ENCODE results near the gene GRK1. TPM values are rescaled to one million over a fixed set of nuclear protein-coding genes. Genes with fewer than 3 reads are reported as not detected.

The GRK1 gene
- total and polyA plus RNA-seq, 2 experiments from 2014 or later: not detected

DNA sequence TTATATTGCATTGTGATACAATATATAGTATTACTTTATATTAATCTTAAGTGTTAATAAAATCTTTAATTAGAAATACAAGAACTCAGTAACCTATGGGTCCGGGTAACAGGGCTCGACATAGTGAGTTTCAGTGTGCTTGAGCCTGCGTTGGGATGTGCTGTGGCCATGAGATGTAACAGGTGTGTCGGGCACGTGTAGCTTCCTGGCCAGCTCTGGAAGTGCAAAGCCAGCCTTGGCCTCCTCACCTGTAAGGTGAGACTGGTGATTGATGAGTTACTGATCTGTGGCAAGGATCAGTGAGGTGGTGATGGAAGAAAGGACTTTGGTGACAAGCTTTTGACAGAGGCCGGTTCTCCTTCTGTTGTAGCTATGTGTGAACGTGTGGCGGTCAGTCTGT is 28.2 kb upstream of the GRK1 start:
- H3K36me3 ChIP-seq (ENCODE audit: insufficient read depth): peaks cover 23% of the 10 kb centered on the region
- no peak for ATAC-seq
- Mint-ChIP-seq H3K27me3 (ENCODE audit: insufficient read depth, low read depth, poor library complexity) (peaks cover 3% of the 10 kb centered on the region), H3K36me3 (ENCODE audit: low read depth) (peaks cover 89% of the 10 kb centered on the region), H3K27ac (no peak overlapping the region), H3K4me1 (no peaks in the 10 kb centered on the region), H3K9me3 (peaks cover 22% of the 10 kb centered on the region; the same call in 2 of the 3 replicates), H3K4me3 (no peak overlapping the region)
- DNase-seq (ENCODE audit: low spot score): no peak
- H3K9me2 ChIP-seq (ENCODE audit: insufficient read depth): no peaks in the 10 kb centered on the region
- no peak overlapping the region for H3K4me3 ChIP-seq
- H3K4me2 ChIP-seq: no peak overlapping the region
- H3F3A ChIP-seq (replicated peaks; ENCODE audit: low read depth): no peaks in the 10 kb centered on the region
- no peaks in the 10 kb centered on the region for H3K79me2 ChIP-seq (replicated peaks; ENCODE audit: insufficient read depth)
- TF ChIP-seq ZNF114 (CRISPR knock-in tag; IDR thresholded peaks at IDR 0.05) (no peak), POLR2AphosphoS5 (IDR thresholded peaks at IDR 0.05; ENCODE audit: low read depth) (no peak), EZH2phosphoT487 (IDR thresholded peaks at IDR 0.05; ENCODE audit: unreplicated experiment) (no peak), STAT1 (IDR thresholded peaks at IDR 0.05; ENCODE audit: unreplicated experiment) (no peak), NANOG (IDR thresholded peaks at IDR 0.05; ENCODE audit: borderline replicate concordance) (no peak), JUNB (IDR thresholded peaks at IDR 0.05; ENCODE audit: unreplicated experiment) (no peak), CREB1 (CRISPR knock-in tag; IDR thresholded peaks at IDR 0.05; ENCODE audit: low read depth) (no peak), ZNF331 (CRISPR knock-in tag; IDR thresholded peaks at IDR 0.05; ENCODE audit: low read depth) (no peak), EZH2 (IDR thresholded peaks at IDR 0.05; ENCODE audit: low read depth, unreplicated experiment) (no peak)
- TF ChIP-seq, protein P1, sequence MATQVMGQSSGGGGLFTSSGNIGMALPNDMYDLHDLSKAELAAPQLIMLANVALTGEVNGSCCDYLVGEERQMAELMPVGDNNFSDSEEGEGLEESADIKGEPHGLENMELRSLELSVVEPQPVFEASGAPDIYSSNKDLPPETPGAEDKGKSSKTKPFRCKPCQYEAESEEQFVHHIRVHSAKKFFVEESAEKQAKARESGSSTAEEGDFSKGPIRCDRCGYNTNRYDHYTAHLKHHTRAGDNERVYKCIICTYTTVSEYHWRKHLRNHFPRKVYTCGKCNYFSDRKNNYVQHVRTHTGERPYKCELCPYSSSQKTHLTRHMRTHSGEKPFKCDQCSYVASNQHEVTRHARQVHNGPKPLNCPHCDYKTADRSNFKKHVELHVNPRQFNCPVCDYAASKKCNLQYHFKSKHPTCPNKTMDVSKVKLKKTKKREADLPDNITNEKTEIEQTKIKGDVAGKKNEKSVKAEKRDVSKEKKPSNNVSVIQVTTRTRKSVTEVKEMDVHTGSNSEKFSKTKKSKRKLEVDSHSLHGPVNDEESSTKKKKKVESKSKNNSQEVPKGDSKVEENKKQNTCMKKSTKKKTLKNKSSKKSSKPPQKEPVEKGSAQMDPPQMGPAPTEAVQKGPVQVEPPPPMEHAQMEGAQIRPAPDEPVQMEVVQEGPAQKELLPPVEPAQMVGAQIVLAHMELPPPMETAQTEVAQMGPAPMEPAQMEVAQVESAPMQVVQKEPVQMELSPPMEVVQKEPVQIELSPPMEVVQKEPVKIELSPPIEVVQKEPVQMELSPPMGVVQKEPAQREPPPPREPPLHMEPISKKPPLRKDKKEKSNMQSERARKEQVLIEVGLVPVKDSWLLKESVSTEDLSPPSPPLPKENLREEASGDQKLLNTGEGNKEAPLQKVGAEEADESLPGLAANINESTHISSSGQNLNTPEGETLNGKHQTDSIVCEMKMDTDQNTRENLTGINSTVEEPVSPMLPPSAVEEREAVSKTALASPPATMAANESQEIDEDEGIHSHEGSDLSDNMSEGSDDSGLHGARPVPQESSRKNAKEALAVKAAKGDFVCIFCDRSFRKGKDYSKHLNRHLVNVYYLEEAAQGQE (IDR thresholded peaks at IDR 0.05; ENCODE audit: unreplicated experiment): no peak
- TF ChIP-seq, protein P2, sequence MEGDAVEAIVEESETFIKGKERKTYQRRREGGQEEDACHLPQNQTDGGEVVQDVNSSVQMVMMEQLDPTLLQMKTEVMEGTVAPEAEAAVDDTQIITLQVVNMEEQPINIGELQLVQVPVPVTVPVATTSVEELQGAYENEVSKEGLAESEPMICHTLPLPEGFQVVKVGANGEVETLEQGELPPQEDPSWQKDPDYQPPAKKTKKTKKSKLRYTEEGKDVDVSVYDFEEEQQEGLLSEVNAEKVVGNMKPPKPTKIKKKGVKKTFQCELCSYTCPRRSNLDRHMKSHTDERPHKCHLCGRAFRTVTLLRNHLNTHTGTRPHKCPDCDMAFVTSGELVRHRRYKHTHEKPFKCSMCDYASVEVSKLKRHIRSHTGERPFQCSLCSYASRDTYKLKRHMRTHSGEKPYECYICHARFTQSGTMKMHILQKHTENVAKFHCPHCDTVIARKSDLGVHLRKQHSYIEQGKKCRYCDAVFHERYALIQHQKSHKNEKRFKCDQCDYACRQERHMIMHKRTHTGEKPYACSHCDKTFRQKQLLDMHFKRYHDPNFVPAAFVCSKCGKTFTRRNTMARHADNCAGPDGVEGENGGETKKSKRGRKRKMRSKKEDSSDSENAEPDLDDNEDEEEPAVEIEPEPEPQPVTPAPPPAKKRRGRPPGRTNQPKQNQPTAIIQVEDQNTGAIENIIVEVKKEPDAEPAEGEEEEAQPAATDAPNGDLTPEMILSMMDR (conservative IDR thresholded peaks at IDR 0.05; ENCODE audit: low read depth in 2 of 2): no peak
- TF ChIP-seq, protein P3, sequence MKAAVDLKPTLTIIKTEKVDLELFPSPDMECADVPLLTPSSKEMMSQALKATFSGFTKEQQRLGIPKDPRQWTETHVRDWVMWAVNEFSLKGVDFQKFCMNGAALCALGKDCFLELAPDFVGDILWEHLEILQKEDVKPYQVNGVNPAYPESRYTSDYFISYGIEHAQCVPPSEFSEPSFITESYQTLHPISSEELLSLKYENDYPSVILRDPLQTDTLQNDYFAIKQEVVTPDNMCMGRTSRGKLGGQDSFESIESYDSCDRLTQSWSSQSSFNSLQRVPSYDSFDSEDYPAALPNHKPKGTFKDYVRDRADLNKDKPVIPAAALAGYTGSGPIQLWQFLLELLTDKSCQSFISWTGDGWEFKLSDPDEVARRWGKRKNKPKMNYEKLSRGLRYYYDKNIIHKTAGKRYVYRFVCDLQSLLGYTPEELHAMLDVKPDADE (IDR thresholded peaks at IDR 0.05): no peak
- TF ChIP-seq, protein P4, sequence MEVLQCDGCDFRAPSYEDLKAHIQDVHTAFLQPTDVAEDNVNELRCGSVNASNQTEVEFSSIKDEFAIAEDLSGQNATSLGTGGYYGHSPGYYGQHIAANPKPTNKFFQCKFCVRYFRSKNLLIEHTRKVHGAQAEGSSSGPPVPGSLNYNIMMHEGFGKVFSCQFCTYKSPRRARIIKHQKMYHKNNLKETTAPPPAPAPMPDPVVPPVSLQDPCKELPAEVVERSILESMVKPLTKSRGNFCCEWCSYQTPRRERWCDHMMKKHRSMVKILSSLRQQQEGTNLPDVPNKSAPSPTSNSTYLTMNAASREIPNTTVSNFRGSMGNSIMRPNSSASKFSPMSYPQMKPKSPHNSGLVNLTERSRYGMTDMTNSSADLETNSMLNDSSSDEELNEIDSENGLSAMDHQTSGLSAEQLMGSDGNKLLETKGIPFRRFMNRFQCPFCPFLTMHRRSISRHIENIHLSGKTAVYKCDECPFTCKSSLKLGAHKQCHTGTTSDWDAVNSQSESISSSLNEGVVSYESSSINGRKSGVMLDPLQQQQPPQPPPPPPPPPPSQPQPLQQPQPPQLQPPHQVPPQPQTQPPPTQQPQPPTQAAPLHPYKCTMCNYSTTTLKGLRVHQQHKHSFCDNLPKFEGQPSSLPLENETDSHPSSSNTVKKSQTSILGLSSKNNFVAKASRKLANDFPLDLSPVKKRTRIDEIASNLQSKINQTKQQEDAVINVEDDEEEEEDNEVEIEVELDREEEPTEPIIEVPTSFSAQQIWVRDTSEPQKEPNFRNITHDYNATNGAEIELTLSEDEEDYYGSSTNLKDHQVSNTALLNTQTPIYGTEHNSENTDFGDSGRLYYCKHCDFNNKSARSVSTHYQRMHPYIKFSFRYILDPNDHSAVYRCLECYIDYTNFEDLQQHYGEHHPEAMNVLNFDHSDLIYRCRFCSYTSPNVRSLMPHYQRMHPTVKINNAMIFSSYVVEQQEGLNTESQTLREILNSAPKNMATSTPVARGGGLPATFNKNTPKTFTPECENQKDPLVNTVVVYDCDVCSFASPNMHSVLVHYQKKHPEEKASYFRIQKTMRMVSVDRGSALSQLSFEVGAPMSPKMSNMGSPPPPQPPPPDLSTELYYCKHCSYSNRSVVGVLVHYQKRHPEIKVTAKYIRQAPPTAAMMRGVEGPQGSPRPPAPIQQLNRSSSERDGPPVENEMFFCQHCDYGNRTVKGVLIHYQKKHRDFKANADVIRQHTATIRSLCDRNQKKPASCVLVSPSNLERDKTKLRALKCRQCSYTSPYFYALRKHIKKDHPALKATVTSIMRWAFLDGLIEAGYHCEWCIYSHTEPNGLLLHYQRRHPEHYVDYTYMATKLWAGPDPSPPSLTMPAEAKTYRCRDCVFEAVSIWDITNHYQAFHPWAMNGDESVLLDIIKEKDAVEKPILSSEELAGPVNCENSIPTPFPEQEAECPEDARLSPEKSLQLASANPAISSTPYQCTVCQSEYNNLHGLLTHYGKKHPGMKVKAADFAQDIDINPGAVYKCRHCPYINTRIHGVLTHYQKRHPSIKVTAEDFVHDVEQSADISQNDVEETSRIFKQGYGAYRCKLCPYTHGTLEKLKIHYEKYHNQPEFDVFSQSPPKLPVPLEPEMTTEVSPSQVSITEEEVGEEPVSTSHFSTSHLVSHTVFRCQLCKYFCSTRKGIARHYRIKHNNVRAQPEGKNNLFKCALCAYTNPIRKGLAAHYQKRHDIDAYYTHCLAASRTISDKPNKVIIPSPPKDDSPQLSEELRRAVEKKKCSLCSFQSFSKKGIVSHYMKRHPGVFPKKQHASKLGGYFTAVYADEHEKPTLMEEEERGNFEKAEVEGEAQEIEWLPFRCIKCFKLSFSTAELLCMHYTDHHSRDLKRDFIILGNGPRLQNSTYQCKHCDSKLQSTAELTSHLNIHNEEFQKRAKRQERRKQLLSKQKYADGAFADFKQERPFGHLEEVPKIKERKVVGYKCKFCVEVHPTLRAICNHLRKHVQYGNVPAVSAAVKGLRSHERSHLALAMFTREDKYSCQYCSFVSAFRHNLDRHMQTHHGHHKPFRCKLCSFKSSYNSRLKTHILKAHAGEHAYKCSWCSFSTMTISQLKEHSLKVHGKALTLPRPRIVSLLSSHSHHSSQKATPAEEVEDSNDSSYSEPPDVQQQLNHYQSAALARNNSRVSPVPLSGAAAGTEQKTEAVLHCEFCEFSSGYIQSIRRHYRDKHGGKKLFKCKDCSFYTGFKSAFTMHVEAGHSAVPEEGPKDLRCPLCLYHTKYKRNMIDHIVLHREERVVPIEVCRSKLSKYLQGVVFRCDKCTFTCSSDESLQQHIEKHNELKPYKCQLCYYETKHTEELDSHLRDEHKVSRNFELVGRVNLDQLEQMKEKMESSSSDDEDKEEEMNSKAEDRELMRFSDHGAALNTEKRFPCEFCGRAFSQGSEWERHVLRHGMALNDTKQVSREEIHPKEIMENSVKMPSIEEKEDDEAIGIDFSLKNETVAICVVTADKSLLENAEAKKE (CRISPR knock-in tag; IDR thresholded peaks at IDR 0.05): no peak
- H2AFZ ChIP-seq: no peak overlapping the region
- no peaks in the 10 kb centered on the region for H3K4me1 ChIP-seq (ENCODE audit: insufficient read depth)
- H4K20me1 ChIP-seq (replicated peaks; ENCODE audit: insufficient read depth): peaks cover 3% of the 10 kb centered on the region
- H3K27ac ChIP-seq (ENCODE audit: low read depth): no peak overlapping the region
- no peaks in the 10 kb centered on the region for H3K27me3 ChIP-seq (ENCODE audit: insufficient read depth)

Data from GM23338 (cell line).